ENCODE results near the gene SLC1A7.

SLC1A7 gene

DNA sequence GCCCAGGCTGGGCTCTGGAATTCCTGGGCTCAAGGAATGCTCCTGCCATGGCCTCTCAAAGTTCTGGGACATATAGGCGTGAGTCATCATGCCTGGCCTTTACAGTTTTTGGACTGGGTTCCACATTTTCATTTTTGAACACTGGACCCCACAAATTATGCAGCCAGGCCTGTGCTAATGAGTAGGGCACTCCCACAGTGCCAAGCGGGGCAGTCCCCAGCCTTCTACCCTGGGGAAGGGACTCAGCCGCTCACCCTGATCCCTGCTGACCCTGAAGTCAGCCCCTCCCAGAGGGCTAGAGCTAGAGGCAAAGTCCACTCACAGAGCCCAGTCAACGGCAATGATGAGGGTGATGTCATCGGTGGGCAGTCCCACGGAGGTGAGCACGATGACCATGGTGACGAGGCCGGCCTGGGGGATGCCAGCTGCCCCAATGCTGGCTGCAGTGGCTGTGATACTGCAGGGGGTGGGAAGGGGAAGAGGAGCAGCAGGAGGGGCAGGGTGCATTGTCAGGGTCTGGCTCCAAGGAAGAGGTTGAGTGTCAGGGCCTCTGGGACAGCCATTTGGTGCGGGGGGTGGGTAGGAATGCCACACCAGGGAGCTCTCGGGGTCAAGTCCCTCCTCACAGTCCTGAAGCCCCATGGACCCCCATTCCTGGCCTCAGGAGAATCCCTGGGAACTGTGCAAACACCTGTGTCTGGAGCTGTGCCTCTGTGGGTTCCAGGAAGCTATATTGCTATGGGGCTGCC, 52.8 kb downstream of the SLC1A7 start:
- no peak for DNase-seq

DNA sequence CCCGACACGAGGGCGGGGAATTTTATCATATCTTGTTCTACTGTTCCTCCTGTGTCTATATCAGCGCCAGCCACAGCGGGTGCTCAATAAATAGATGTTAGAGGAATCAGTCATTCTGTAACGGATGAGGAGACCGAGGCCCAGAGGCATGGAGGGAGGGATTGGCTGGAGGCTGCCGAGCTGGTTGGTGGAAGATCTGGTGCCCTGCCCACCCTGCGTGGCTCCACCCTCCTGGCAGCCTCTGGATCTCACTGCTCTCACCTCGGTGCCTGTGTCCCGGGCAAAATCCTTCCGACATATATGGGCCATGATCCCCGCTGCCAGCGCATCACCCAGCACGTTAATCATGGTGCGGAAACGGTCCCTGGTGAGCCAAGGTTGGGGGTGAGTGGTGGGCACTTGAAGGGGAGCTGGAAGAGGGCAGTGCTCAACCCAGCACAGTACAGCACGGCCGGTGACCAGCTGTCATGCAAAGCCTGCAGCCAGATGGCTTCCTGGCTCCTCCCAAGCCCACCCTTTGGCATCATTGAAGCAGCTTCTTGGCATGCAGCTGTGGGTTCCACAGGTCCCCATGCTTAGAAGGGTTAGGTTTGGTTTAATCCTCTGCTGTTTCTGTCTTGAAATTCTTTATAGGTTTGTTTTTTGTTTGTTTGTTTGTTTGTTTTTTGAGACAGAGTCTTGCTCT, 53.7 kb downstream of the SLC1A7 start:
- no peak for DNase-seq

GRCh38 chr1:53087332-53088285, 54.8 kb downstream of the SLC1A7 start:
- DNase-seq, result no peak

DNA sequence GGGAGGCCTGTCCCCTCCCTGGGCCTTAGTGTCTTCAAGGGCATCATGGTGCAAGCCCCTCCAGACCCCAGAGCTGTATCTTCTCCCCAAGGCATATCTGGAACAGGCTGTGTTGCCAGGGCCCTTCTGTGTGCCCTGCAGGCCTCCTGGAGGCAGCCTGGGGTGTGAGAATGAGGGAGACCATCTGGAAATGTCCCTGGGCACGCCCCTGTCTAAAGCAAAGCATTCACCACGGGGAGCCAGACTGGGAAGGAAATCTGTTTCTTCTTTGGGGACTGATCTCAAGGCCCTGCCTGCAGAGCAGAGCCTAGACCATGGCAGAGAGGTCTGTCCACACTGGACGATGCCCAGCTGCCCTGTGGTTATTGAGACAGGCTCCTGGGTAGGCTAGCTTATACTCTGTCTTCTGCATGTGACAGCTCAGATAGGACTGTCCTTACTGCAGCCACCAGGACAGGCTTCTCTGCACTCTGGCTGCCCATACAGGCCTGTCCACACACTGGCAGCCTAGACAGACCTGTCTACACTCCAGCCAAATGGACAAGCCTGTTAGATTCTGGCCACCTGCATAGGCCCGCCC, 55.9 kb downstream of the SLC1A7 start:
- DNase-seq, result no peak

- DNase-seq, result no peak
Observed at GRCh38 chr1:53085405-53085804, 57.0 kb downstream of the SLC1A7 start.

DNA sequence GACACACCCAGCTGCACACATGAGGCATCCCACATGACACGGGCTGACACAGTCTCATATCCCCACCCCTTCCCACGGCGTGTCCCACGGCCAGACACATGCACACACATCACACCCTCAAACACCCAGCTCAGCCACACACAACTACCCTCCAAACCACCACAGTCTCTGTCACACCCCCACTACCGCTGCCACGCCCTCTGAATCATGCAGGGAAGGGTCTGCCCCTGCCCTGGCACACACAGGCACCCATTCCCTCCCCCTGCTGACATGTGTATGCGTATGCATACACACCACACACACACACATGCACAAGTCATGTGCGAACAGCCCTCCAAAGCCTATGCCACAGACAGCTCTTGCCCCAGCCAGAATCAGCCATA, 57.9 kb downstream of the SLC1A7 start:
- no peak for DNase-seq

GRCh38 chr1:53083636-53084588, 58.5 kb downstream of the SLC1A7 start:
- DNase-seq, result no peak

DNA sequence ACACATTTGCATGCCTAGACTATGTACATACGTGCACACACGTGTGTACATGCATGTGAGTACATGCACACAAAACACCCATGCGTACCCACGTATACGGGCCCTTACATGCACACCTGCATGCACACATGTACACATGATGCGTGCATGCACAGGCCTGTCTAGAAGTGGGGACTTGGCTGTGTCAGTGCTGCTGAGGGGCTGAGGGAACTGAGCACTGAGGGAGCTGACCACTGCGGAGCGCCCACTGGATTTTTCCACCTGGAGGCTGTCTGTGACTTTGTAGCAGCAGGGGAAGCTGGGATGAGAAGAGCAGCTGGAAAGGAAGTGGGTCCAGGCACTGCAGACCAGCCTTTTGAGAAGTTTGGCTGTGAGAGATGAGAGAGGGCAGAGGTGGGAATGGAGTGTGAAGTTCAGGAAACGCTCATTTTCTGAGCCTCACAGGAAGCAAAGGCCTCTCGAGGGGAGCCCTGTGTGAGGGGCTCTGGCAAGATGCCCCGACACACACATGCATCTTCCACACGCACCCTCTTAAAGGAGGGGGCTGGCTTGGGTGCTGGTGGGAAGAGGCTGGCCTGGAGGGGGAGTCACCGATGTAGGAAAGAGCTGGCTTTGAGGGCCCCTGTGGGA, 59.5 kb downstream of the SLC1A7 start:
- no peak for DNase-seq

- no peak for DNase-seq
Observed at GRCh38 chr1:53081384-53082066, 60.9 kb downstream of the SLC1A7 start.

GRCh38 chr1:53080769-53081168, 61.7 kb downstream of the SLC1A7 start:
- DNase-seq, result no peak

DNA sequence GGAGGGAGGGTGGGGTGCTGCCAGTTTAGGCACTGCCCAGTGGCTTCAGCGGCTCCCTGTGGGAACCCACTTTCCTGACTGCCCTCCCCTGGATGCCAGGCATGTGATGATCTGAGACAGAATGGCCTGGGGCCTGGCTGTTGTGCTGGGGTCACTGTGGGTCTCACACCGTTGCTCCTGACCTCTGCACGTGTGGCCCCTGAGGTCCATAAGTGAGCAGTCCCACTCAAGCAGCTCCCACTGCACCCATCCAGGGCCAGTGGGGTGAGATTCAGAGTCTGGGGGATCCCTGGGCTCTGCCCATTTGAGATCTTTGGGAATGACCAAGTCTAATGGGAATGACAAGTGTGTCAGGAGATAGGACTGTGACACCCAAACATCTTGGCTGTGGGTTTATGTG, 62.4 kb downstream of the SLC1A7 start:
- DNase-seq, result no peak

DNA sequence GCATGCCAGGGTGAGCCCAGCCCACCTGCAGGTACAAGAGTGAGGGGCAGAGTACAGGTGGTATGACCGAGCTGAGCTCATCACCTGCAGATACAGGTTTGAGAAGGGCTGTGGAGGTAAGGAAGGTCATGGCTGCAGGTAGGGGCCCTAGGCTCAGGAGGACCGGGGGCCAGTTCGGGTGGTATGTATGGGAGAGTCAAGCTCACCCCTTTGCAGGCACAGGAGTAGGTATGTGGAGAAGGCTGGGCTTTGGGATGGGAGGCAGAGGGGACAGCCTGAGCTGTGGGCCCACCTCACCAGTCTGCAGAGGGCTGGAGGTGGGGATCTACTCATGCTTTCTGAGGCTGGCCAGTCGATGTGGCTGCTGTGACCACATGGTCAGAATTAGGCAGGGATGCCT, 63.2 kb downstream of the SLC1A7 start:
- DNase-seq, result no peak

GRCh38 chr1:53078333-53079101, 63.9 kb downstream of the SLC1A7 start:
- no peak for DNase-seq

GRCh38 chr1:53077599-53077965, 64.9 kb downstream of the SLC1A7 start:
- DNase-seq, result no peak

DNA sequence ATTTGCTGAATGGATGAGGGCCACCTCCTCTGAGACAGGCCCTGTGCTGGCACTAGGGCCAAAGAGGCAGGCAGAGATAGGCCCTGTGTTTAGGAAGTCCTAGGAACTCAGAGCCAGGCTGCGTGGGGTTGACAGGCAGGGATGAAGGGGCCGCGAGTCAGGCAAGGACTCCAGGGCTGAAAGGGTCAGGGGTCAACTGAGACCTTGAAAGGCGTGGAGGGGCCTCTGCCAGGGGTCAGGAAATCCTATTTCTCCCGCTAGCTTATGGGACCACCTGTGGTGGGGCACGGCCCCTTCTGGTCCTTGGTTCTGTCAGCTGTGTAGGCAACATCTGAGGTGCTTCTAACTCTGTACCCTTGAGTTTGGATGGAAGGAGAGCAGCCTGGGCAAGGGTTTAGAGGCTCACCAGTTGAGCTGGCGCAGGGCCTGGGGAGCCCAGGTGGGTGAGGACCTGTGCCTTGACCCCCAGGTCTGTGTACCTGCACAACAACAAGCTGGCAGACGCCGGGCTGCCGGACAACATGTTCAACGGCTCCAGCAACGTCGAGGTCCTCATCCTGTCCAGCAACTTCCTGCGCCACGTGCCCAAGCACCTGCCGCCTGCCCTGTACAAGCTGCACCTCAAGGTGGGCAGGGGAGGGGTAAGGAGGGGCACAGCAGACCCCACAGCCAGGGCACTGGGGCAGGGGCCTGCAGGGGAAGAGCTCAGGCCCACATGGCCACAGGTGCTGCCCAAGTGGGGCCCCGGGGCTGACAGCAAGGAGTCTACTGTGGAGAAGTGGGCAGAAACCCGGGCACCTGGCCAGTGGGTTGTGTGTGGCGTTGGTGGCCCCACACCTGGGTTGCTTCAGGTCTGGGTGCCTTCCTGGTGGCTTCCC, 65.5 kb downstream of the SLC1A7 start:
- DNase-seq, result no peak

GRCh38 chr1:53076165-53076564, 66.3 kb downstream of the SLC1A7 start:
- DNase-seq, result no peak

- DNase-seq, result no peak
Observed at GRCh38 chr1:53075761-53076163, 66.7 kb downstream of the SLC1A7 start.

- no peak for DNase-seq
Observed at GRCh38 chr1:53075206-53075605, 67.2 kb downstream of the SLC1A7 start.
